ENCODE results near the gene DSG2.

DNA sequence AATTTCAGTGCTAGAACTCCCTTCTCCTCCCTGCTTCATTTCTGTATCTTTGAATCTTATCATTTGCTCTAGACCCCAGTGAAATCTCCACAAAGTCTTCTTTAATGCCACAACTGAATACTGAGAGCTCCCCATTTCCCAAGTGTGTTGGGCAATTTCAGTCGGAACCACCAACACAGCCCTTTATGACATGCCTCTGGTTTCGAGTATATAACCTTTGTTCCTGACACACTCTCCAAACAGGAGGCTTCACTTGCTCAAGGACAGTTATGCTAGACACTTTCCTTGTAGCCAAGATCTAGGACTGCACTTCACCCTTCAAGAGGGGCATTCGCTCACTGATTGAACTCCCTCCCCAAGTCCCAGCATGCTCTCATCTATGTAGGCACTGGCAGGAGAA, 75.1 kb downstream of the DSG2 start:
- no peak for TF ChIP-seq POLR2A (IDR thresholded peaks at IDR 0.05)
- no peak for TF ChIP-seq CTCF (IDR thresholded peaks at IDR 0.05)
- TF ChIP-seq EP300 (IDR thresholded peaks at IDR 0.05): no peak

Data from suprapubic skin (tissue), 3 donors.